GM12875 (cell line): ENCODE data around the gene TOB1.

Experiments
- H3K4me3 ChIP-seq: one replicate; pipeline ENCODE4 v1.5.1; 2011; ENCODE audit warnings: low read depth, low read length, control low read depth
- TF ChIP-seq, protein P1 (sequence below): IDR thresholded peaks from 2 replicates; pipeline ENCODE4 v1.5.1; 2011; ENCODE audit warnings: low read depth, mild to moderate bottlenecking, control low read depth, inconsistent platforms, low read length, moderate library complexity, borderline replicate concordance; ENCODE audit not compliant: insufficient read depth

TOB1 gene

GRCh38 chr17:50848711-50849110, 17.4 kb downstream of the TOB1 start:
- H3K4me3 ChIP-seq, result no peak overlapping the region
- TF ChIP-seq, protein P1, sequence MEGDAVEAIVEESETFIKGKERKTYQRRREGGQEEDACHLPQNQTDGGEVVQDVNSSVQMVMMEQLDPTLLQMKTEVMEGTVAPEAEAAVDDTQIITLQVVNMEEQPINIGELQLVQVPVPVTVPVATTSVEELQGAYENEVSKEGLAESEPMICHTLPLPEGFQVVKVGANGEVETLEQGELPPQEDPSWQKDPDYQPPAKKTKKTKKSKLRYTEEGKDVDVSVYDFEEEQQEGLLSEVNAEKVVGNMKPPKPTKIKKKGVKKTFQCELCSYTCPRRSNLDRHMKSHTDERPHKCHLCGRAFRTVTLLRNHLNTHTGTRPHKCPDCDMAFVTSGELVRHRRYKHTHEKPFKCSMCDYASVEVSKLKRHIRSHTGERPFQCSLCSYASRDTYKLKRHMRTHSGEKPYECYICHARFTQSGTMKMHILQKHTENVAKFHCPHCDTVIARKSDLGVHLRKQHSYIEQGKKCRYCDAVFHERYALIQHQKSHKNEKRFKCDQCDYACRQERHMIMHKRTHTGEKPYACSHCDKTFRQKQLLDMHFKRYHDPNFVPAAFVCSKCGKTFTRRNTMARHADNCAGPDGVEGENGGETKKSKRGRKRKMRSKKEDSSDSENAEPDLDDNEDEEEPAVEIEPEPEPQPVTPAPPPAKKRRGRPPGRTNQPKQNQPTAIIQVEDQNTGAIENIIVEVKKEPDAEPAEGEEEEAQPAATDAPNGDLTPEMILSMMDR, result no peak

GRCh38 chr17:50848039-50848438, 18.1 kb downstream of the TOB1 start:
- TF ChIP-seq, protein P1, result no peak
- H3K4me3 ChIP-seq, result no peak overlapping the region

- no peak overlapping the region for H3K4me3 ChIP-seq
- TF ChIP-seq, protein P1, result no peak
Observed at GRCh38 chr17:50847566-50847965, 18.6 kb downstream of the TOB1 start.

DNA sequence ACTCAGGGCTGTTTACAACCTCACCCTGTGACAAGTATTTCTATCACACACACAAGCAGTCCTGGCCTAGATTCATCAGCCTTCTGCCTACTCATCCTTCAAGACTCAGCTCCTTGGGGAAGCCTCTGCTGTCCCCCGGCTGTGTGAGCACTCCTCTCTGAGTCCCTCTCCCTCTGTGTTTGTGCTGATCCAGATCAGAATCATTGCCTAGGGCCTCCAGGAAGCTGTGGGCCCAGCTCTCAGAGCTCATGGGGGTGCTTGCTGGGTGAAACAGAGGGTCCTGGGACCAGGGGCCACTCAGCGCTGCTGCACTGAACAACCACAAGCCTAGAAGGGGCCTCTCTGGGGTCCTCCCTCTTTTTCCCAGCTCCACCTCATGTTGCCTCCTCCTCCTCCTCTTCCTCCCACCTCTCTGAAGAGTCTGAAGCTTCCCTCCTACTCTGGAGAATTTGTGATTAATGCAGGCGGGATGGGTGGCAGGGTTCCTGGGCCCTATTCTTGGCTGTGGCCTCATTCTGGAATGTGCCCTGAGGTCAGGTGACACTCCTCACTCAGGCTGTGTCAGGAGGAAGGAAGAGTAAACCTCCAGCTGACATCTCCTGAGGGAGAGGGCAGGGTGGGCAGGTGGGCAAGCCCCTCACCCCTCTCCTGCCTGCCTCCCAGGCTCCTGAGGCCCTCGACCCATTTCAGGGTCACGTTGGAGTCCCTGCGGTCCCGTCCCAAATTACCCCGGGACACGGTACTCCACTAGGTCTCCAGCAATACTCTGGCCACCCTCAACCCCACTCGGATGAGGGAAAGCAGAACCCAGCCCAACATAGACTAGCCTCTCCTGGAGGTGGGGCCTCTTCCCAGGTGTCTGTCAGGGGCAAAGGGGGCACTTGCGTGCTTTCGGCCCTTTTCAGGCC, 20.7 kb downstream of the TOB1 start:
- H3K4me3 ChIP-seq, result no peak overlapping the region
- TF ChIP-seq, protein P1, result no peak

GRCh38 chr17:50844117-50844700, 21.9 kb downstream of the TOB1 start:
- no peak overlapping the region for H3K4me3 ChIP-seq
- TF ChIP-seq, protein P1, result no peak

DNA sequence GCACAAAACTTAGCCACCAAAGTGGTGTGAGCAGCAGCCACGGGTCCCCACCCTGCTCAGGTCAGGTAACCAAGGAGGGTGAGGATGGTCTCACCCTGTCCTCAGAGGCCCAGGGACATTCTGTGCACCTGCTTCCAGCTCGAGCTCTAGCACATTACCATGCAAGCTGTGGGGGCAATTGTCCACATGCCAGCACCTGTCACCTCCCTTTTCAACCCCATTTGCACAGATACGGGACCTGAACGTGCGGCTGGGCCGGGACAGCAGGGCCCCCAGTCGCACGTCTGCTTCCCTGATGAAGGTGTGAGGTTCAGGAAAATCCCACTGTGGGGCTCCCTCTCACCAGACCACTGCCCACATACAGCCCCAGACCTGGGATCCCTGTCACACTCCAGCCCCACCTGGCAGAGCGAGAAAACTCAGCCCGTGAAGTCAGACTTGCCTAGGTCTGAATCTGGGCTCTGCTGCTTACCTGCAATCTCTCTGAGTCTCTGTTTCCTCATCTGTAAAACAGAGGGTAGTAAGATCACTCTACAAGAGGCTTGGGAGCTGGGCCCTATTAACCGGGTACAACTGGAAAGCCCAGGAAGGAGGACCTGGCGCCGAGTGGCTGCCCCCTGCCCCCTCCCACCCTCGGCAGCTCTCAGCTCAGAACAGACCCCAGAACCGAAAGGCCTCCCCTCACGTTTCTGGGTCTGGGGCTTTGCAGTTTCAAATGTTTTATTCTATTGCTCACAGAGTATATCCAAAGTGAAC, 22.8 kb downstream of the TOB1 start:
- TF ChIP-seq, protein P1, result no peak

More for the DNA sequence above, 22.8 kb downstream of the TOB1 start:
- no peak overlapping the region for H3K4me3 ChIP-seq
